GM12873 (cell line): ENCODE measurements around the gene KIAA0232.

Experiments
- TF ChIP-seq, protein P1 (sequence below): IDR thresholded peaks from 2 replicates; pipeline ENCODE4 v1.5.1; 2012; ENCODE audit warnings: low read depth, mild to moderate bottlenecking, moderate library complexity, low read length, control low read depth; ENCODE audit not compliant: insufficient read depth; ENCODE audit errors: missing control alignments

The KIAA0232 gene

DNA sequence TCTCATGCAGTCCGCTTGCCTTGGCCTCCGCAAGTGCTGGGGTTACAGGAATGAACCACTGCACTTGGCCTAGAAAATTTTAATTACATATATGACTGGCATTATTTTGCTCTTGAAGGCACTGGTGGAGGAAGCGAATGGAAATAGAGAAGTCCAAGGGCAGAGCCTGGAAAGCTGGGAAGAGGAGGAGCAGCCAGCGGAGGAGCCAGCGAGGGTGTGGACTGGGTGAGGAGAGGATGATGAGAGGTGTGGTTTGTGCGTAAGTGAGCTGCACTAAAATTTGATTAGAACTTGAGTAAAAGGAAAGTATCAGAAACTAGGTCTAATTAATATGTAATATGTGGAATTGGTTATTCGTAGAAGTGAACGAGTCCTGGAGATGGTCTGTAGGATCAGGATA, 13.3 kb downstream of the KIAA0232 start:
- TF ChIP-seq, protein P1, sequence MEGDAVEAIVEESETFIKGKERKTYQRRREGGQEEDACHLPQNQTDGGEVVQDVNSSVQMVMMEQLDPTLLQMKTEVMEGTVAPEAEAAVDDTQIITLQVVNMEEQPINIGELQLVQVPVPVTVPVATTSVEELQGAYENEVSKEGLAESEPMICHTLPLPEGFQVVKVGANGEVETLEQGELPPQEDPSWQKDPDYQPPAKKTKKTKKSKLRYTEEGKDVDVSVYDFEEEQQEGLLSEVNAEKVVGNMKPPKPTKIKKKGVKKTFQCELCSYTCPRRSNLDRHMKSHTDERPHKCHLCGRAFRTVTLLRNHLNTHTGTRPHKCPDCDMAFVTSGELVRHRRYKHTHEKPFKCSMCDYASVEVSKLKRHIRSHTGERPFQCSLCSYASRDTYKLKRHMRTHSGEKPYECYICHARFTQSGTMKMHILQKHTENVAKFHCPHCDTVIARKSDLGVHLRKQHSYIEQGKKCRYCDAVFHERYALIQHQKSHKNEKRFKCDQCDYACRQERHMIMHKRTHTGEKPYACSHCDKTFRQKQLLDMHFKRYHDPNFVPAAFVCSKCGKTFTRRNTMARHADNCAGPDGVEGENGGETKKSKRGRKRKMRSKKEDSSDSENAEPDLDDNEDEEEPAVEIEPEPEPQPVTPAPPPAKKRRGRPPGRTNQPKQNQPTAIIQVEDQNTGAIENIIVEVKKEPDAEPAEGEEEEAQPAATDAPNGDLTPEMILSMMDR, result no peak

DNA sequence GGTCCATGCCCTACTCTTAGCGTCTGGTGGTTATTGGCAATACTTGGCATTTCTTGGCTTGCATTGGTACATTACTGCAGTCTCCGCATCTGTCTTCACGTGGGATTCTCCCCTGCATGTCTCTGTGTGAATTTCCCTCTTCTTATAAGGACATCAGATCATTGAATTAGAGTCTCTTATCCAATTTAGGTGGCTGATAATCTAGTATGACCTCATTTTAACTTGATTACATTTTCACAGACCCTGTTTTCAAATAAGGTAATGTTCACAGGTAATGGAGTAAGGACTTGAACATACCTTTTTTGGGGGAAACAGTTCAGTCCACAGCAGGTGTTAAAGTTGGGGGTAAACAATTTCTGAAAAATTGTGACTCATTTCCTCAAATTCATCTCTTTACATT, 16.6 kb downstream of the KIAA0232 start:
- TF ChIP-seq, protein P1, result no peak

DNA sequence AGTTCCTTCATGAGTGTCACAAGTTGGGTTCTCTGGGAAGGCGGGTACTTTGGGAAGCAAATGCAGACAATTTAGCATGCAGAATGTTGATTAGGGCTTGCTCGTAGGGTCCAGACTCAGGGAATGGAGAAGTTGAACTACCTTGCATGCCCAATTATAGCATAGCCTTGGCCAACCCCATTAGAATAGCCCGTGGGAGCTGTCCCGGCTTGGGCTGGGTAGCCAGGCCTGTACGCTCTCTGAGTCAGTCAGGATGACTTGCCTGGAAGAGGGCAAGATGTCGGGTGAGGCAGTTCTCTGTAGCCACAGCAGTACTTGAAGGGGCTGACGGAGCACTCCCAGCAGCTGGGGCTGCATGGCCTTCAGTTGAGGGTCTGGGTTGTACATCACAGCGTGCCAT, 19.5 kb downstream of the KIAA0232 start:
- TF ChIP-seq, protein P1, result no peak

DNA sequence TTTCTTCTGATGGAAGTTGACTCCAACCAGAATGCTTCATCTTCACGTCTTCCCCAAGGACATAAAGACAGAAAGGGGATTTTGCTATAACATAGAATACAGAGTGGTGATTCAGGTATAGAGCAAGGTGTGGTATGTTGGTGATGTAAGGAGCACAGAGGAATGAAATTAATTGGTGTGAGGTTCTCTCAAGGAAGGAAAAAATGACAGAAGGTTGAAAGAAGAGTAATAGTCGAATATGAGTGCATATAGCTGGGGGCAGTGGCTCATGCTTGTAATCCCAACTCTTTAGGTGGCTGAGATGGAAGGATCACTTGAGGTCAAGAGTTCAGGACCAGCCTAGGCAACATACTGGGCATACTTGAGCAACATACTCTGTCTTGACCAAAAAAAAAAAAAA, 20.1 kb downstream of the KIAA0232 start:
- TF ChIP-seq, protein P1, result no peak

DNA sequence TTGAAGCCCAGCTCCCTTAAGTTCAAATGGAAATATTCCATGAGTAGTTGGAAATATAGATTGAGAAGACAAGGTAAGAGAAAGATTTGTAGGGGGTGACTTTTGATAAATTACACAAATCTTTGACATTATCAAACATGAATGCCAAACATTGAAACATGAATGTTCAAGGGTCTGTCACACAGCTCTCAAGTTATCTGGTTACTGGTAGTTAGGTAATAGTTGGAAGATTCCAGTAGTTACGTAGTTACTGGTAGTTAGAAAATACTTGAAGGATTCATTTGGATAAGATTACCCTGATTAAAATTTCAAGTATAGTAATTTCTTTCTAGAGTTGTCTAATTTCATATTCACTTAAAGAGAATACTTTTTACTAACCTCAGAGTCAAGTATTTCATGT, 20.7 kb downstream of the KIAA0232 start:
- TF ChIP-seq, protein P1, result no peak

DNA sequence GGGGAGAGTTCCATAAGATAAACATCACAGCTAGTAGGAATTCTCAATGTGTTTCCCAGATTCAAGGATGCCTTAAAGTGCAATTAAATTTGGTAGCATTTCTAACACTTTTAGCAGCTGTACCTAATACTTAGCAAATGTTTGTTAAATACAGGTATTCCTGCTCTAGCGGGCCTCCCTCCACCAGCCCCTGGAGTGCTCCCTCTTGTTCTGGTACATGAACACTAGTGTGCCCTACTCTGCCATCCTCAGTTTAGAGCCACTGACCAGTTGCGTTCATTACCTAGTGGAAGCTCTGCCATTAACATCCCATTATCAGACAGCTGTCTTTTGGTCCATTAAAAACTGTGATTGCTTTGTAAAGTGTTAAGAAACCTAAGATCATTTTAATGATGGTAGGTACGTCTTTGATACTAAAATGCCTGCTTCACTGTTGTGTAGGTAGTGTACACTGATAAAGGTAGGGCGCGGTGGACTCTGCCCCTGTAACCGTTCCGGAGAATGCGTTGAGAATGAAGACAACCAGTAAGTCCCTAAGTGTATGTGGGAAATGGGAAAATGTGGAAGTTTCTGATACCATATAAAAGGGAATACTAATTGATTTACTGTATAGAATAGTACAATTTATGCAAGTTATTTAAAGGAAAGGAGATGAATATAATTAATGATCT, 21.7 kb downstream of the KIAA0232 start:
- TF ChIP-seq, protein P1, result no peak

DNA sequence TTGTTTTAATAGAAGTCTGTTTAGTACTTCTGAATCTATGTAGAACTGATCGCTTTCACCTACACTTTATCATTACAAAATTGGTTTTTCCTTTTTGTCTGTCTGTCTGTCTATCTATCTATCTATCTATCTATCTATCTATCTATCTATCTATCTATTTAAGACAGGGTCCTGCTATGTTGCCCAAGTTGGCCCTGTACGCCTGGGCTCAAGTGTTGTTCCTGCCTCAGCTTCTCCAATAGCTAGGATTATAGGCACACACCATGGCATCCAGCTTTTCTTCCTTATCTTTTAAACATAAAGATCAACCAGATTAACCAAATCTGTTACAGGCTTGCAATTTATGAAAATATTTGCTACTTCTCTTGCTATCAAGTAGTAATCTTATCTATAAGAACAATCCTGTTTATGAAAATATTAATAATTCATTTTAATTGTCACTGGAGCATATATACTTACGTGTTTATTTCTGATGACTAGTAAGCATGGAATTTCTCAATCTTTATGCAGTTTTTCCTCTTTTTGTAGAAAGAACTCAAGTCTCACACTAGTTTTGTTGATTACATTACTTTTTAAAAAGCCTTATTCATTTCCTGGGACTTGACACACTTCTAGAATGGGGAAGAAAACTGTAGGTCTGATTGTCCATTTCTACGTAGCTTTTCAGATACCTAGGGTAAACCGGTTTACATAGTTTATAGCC, 24.5 kb downstream of the KIAA0232 start:
- TF ChIP-seq, protein P1, result no peak
